ENCODE data around the gene PLEKHA7.

GRCh38 chr11:17002543-17002942 lies 11.7 kb downstream of the PLEKHA7 start:
- TF ChIP-seq EZH2 (IDR thresholded peaks at IDR 0.05; ENCODE audit: insufficient read depth, poor library complexity, severe bottlenecking) (no peak), EZH2phosphoT487 (IDR thresholded peaks at IDR 0.05; ENCODE audit: insufficient read depth, low read depth) (no peak)
